Erythroblast (primary cell): ENCODE measurements around the gene MAML2.

ENCODE experiments used
- GATA1 ChIP-seq: IDR thresholded peaks from 2 replicates; pipeline ENCODE4 v1.6.1; 2011; ENCODE audit warnings: low read depth, mild to moderate bottlenecking, control low read depth, low read length, moderate library complexity
- POLR2A ChIP-seq: IDR thresholded peaks from 2 replicates; pipeline ENCODE4 v1.6.1; 2011; ENCODE audit warnings: mild to moderate bottlenecking, low read length

DNA sequence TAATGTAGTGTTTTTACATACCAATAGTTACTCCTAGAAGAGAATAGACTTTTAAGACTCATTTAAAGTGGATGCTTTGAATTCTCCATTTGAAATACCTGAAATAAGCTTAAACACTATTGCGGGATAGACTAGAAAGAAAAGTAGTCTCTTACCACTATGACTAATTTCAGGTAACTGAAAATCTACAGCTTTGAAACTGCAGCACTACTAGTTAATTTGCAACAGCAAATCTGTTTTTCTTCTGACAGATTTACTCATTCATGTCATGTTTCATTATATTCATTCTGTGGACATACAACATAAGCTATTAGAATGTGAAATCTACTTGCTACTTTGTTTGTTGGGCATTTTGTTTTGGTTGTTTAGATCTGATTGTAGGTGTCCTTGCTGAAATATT, 153.6 kb downstream of the MAML2 start:
- TF ChIP-seq POLR2A = no peak
- TF ChIP-seq GATA1 = no peak
